ENCODE data around the gene JADE3. TPM values are rescaled to one million over a fixed set of nuclear protein-coding genes. Genes with fewer than 3 reads are reported as not detected.

The JADE3 gene
- total RNA-seq, 1 experiment from 2014 or later: 20.2 TPM

GRCh38 chrX:46873746-46874145, 38.5 kb upstream of the JADE3 start:
- no peak overlapping the region for H3K4ac ChIP-seq (ENCODE audit: low read depth, low read length)
- no peak overlapping the region for H3T11ph ChIP-seq (ENCODE audit: low read length)
- H2BK5ac ChIP-seq (ENCODE audit: insufficient read length, low read length): no peak overlapping the region
- H3K23me2 ChIP-seq (ENCODE audit: insufficient read length, low read depth, low read length, poor library complexity, severe bottlenecking): no peaks in the 10 kb centered on the region
- H3K14ac ChIP-seq (ENCODE audit: insufficient read depth, low read length): no peak overlapping the region
- H3K27ac ChIP-seq (ENCODE audit: insufficient read length, low read depth, low read length): no peak overlapping the region
- H2AFZ ChIP-seq (ENCODE audit: low read length): no peak overlapping the region
- no peaks in the 10 kb centered on the region for H3K27me3 ChIP-seq (ENCODE audit: insufficient read depth, low read length)
- Mint-ChIP-seq H3K27ac (no peak overlapping the region), H3K27me3 (ENCODE audit: low read depth) (no peaks in the 10 kb centered on the region), H3K9me3 (peaks cover 44 to 45% of the 10 kb centered on the region in 2 experiments), H3K36me3 (ENCODE audit: insufficient read depth in 1 of 3, low read depth in 3 of 3) (peaks cover 0 to 8% (median 7%) of the 10 kb centered on the region in 3 experiments; a peak in 5 of 7 replicates), H3K4me1 (peaks cover 7 to 14% of the 10 kb centered on the region in 2 experiments), H3K4me3 (no peak overlapping the region; a peak in 1 of 5 replicates)
- H2BK20ac ChIP-seq (ENCODE audit: low read depth, low read length, poor library complexity, severe bottlenecking): no peak overlapping the region
- H2BK12ac ChIP-seq (ENCODE audit: insufficient read length, low read depth, low read length): no peak overlapping the region
- H3K9ac ChIP-seq (ENCODE audit: extremely low read depth, insufficient read length, low read length): no peak overlapping the region
- no peak overlapping the region for H3K18ac ChIP-seq (ENCODE audit: insufficient read length, low read depth, low read length)
- H2BK120ac ChIP-seq (ENCODE audit: low read depth, low read length, poor library complexity, severe bottlenecking): no peak overlapping the region
- TF ChIP-seq, protein P1, sequence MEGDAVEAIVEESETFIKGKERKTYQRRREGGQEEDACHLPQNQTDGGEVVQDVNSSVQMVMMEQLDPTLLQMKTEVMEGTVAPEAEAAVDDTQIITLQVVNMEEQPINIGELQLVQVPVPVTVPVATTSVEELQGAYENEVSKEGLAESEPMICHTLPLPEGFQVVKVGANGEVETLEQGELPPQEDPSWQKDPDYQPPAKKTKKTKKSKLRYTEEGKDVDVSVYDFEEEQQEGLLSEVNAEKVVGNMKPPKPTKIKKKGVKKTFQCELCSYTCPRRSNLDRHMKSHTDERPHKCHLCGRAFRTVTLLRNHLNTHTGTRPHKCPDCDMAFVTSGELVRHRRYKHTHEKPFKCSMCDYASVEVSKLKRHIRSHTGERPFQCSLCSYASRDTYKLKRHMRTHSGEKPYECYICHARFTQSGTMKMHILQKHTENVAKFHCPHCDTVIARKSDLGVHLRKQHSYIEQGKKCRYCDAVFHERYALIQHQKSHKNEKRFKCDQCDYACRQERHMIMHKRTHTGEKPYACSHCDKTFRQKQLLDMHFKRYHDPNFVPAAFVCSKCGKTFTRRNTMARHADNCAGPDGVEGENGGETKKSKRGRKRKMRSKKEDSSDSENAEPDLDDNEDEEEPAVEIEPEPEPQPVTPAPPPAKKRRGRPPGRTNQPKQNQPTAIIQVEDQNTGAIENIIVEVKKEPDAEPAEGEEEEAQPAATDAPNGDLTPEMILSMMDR (conservative IDR thresholded peaks at IDR 0.05): no peak
- WGBS (ENCODE audit: extremely low coverage, insufficient read length, low lambda C conversion rate): no CpG with 5 or more reads among the region's 2 CpGs
- H2AK5ac ChIP-seq (ENCODE audit: insufficient read length, low read length): no peak overlapping the region
- H3K4me1 ChIP-seq (ENCODE audit: insufficient read depth, low read length): no peaks in the 10 kb centered on the region
- no peak for DNase-seq
- H3K23ac ChIP-seq (ENCODE audit: insufficient read length, low read depth, low read length): no peak overlapping the region
- no peak overlapping the region for H4K5ac ChIP-seq (ENCODE audit: insufficient read length, low read depth, low read length)
- no peak overlapping the region for H4K8ac ChIP-seq (replicated peaks; ENCODE audit: insufficient read length, low read depth, low read length)
- no peak overlapping the region for H3K56ac ChIP-seq (ENCODE audit: insufficient read length, low read depth, low read length)
- H4K91ac ChIP-seq (ENCODE audit: insufficient read length, low read depth, low read length): no peak overlapping the region
- H3K9me3 ChIP-seq (ENCODE audit: control insufficient read depth, low read depth, low read length): no peaks in the 10 kb centered on the region
- H3K79me2 ChIP-seq (ENCODE audit: insufficient read depth, low read length): no peaks in the 10 kb centered on the region
- H4K20me1 ChIP-seq (ENCODE audit: control insufficient read depth, insufficient read depth, insufficient read length): no peaks in the 10 kb centered on the region
- no peaks in the 10 kb centered on the region for H3K79me1 ChIP-seq (ENCODE audit: insufficient read depth, low read depth, low read length, poor library complexity, severe bottlenecking)
- H2BK15ac ChIP-seq (ENCODE audit: low read depth, low read length): no peak overlapping the region
- H3K4me2 ChIP-seq (ENCODE audit: insufficient read depth, insufficient read length, low read length): no peak overlapping the region

Measured in H9 (cell line).